Neural progenitor cell (in vitro differentiated cells): ENCODE measurements around the gene SNX30. TPM values are rescaled to one million over a fixed set of nuclear protein-coding genes. Genes with fewer than 3 reads are reported as not detected.

Source experiments
- DNase-seq: peaks from one replicate; pipeline ENCODE4 v3.0.0-alpha.2; 2016; ENCODE audit warnings: low spot score
- H2AFZ ChIP-seq: fragments of 200-600 bp; sonication (generic); replicated peaks from 2 replicates; pipeline ENCODE4 v1.6.1; 2016; ENCODE audit warnings: antibody characterized with exemption
- H3F3A ChIP-seq: fragments of 200-600 bp; sonication (generic); 2 replicates; pipeline ENCODE4 v1.6.1; 2016; ENCODE audit warnings: antibody characterized with exemption, low read depth
- H3K27ac ChIP-seq: fragments of 200-600 bp; sonication (generic); 2 replicates; pipeline ENCODE4 v1.5.1; 2016; ENCODE audit warnings: mild to moderate bottlenecking
- H3K27me3 ChIP-seq: fragments of 200-600 bp; sonication (generic); 2 replicates; pipeline ENCODE4 v1.6.1; 2016; ENCODE audit warnings: mild to moderate bottlenecking, moderate library complexity
- H3K36me3 ChIP-seq: fragments of 200-600 bp; sonication (generic); 2 replicates; pipeline ENCODE4 v1.5.1; 2016
- H3K4me1 ChIP-seq: fragments of 200-600 bp; sonication (generic); 2 replicates; pipeline ENCODE4 v1.6.1; 2016; ENCODE audit warnings: mixed run types
- H3K4me2 ChIP-seq: fragments of 200-600 bp; sonication (generic); 2 replicates; pipeline ENCODE4 v1.6.1; 2016
- H3K4me3 ChIP-seq: fragments of 200-600 bp; sonication (generic); 2 replicates; pipeline ENCODE4 v1.5.1; 2016
- H3K79me2 ChIP-seq: fragments of 200-600 bp; sonication (generic); 2 replicates; pipeline ENCODE4 v1.6.1; 2016; ENCODE audit warnings: low read depth
- H3K9ac ChIP-seq: fragments of 200-600 bp; sonication (generic); 2 replicates; pipeline ENCODE4 v1.6.1; 2016
- H3K9me3 ChIP-seq: fragments of 200-600 bp; sonication (generic); 2 replicates; pipeline ENCODE4 v1.5.1; 2016; ENCODE audit warnings: low read depth
- H4K20me1 ChIP-seq: fragments of 200-600 bp; sonication (generic); 2 replicates; pipeline ENCODE4 v1.6.1; 2016; ENCODE audit warnings: low read depth
- H3K27ac Mint-ChIP-seq: 3 replicates; pipeline ENCODE4 v1.8.0; 2021; ENCODE audit warnings: mixed read lengths
- H3K27me3 Mint-ChIP-seq: 2 replicates; pipeline ENCODE4 v1.8.0; 2022; ENCODE audit warnings: low read depth, mild to moderate bottlenecking, inconsistent platforms, moderate library complexity, mixed read lengths; ENCODE audit not compliant: insufficient read depth
- H3K36me3 Mint-ChIP-seq: 3 replicates; pipeline ENCODE4 v1.8.0; 2021; ENCODE audit warnings: mixed read lengths
- H3K4me1 Mint-ChIP-seq: 3 replicates; pipeline ENCODE4 v1.8.0; 2021; ENCODE audit warnings: mixed read lengths
- H3K4me3 Mint-ChIP-seq: 3 replicates; pipeline ENCODE4 v1.8.0; 2021; ENCODE audit warnings: mild to moderate bottlenecking, moderate library complexity, mixed read lengths
- H3K9me3 Mint-ChIP-seq: 3 replicates; pipeline ENCODE4 v1.8.0; 2020; ENCODE audit warnings: mixed read lengths
- EZH2 ChIP-seq: fragments of 200-600 bp; sonication (generic); IDR thresholded peaks from 2 replicates; pipeline ENCODE4 v1.6.1; 2017; ENCODE audit warnings: antibody characterized with exemption, mild to moderate bottlenecking, moderate library complexity
- EZH2phosphoT487 ChIP-seq: fragments of 200-600 bp; sonication (generic); IDR thresholded peaks from 2 replicates; pipeline ENCODE4 v1.6.1; 2017; ENCODE audit warnings: antibody characterized with exemption
- total RNA-seq: library from RNA; depleted of rRNA; stranded (reverse); fragments of >200 nt; gene quantifications from 2 replicates; pipeline ENCODE4 v1.2.3, GENCODE V29; 2015; ENCODE audit warnings: low replicate concordance
- TF ChIP-seq, protein P1 (sequence below): fragments of 200-600 bp; sonication (generic); IDR thresholded peaks from 2 replicates; pipeline ENCODE4 v1.5.1; 2017; ENCODE audit warnings: antibody characterized with exemption, mild to moderate bottlenecking

SNX30 gene
- total RNA-seq, 1 donor from 2014 or later: 19.9 TPM

DNA sequence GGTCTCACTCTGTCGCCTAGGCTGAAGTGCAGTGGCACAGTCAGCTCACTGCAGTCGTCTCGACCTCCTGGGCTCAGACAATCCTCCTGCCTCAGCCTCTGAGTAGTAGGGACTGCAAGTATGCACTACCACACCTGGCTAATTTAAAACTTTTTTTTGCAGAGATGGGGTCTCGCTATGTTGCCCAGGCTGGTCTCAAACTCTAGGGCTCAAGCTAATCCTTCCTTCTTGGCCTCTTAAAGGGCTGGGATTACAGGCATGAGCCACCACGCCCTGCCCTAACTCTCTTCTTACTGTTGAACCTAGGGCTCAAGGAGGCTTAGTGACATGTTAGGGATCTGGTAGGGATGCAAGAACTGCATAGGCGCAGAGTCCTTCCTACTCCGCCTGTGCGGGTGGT lies 65.3 kb downstream of the SNX30 start:
- H4K20me1 ChIP-seq: no peaks in the 10 kb centered on the region
- no peak overlapping the region for H3K4me3 ChIP-seq
- no peak for DNase-seq
- H3K36me3 ChIP-seq: no peaks in the 10 kb centered on the region
- H3K9me3 ChIP-seq: no peaks in the 10 kb centered on the region
- no peak overlapping the region for H3K27ac Mint-ChIP-seq
- H3K4me1 Mint-ChIP-seq: no peaks in the 10 kb centered on the region
- H3K4me3 Mint-ChIP-seq: no peak overlapping the region
- H3K27me3 ChIP-seq: no peaks in the 10 kb centered on the region
- no peak overlapping the region for H2AFZ ChIP-seq
- H3K9me3 Mint-ChIP-seq: no peaks in the 10 kb centered on the region
- TF ChIP-seq, protein P1, sequence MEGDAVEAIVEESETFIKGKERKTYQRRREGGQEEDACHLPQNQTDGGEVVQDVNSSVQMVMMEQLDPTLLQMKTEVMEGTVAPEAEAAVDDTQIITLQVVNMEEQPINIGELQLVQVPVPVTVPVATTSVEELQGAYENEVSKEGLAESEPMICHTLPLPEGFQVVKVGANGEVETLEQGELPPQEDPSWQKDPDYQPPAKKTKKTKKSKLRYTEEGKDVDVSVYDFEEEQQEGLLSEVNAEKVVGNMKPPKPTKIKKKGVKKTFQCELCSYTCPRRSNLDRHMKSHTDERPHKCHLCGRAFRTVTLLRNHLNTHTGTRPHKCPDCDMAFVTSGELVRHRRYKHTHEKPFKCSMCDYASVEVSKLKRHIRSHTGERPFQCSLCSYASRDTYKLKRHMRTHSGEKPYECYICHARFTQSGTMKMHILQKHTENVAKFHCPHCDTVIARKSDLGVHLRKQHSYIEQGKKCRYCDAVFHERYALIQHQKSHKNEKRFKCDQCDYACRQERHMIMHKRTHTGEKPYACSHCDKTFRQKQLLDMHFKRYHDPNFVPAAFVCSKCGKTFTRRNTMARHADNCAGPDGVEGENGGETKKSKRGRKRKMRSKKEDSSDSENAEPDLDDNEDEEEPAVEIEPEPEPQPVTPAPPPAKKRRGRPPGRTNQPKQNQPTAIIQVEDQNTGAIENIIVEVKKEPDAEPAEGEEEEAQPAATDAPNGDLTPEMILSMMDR: no peak
- no peak for TF ChIP-seq EZH2phosphoT487
- no peak for TF ChIP-seq EZH2
- H3K27me3 Mint-ChIP-seq: no peaks in the 10 kb centered on the region
- no peaks in the 10 kb centered on the region for H3K4me1 ChIP-seq
- no peaks in the 10 kb centered on the region for H3F3A ChIP-seq
- no peak overlapping the region for H3K9ac ChIP-seq
- H3K4me2 ChIP-seq: no peak overlapping the region
- no peak overlapping the region for H3K27ac ChIP-seq
- H3K79me2 ChIP-seq: no peaks in the 10 kb centered on the region
- H3K36me3 Mint-ChIP-seq: peaks cover 7% of the 10 kb centered on the region

GRCh38 chr9:112817860-112818203 lies 67.3 kb downstream of the SNX30 start:
- no peaks in the 10 kb centered on the region for H3F3A ChIP-seq
- Mint-ChIP-seq H3K4me1 (no peaks in the 10 kb centered on the region), H3K9me3 (no peaks in the 10 kb centered on the region), H3K4me3 (no peak overlapping the region), H3K36me3 (peaks cover 7% of the 10 kb centered on the region), H3K27me3 (no peaks in the 10 kb centered on the region), H3K27ac (no peak overlapping the region)
- TF ChIP-seq EZH2phosphoT487: no peak
- TF ChIP-seq EZH2: no peak
- TF ChIP-seq, protein P1: no peak
- H3K4me1 ChIP-seq: no peaks in the 10 kb centered on the region
- no peaks in the 10 kb centered on the region for H3K36me3 ChIP-seq
- H3K4me3 ChIP-seq: no peak overlapping the region
- H3K27me3 ChIP-seq: no peaks in the 10 kb centered on the region
- H3K79me2 ChIP-seq: no peaks in the 10 kb centered on the region
- H2AFZ ChIP-seq: no peak overlapping the region
- H3K9ac ChIP-seq: no peak overlapping the region
- no peaks in the 10 kb centered on the region for H4K20me1 ChIP-seq
- H3K9me3 ChIP-seq: no peaks in the 10 kb centered on the region
- no peak overlapping the region for H3K4me2 ChIP-seq
- H3K27ac ChIP-seq: no peak overlapping the region
- no peak for DNase-seq

DNA sequence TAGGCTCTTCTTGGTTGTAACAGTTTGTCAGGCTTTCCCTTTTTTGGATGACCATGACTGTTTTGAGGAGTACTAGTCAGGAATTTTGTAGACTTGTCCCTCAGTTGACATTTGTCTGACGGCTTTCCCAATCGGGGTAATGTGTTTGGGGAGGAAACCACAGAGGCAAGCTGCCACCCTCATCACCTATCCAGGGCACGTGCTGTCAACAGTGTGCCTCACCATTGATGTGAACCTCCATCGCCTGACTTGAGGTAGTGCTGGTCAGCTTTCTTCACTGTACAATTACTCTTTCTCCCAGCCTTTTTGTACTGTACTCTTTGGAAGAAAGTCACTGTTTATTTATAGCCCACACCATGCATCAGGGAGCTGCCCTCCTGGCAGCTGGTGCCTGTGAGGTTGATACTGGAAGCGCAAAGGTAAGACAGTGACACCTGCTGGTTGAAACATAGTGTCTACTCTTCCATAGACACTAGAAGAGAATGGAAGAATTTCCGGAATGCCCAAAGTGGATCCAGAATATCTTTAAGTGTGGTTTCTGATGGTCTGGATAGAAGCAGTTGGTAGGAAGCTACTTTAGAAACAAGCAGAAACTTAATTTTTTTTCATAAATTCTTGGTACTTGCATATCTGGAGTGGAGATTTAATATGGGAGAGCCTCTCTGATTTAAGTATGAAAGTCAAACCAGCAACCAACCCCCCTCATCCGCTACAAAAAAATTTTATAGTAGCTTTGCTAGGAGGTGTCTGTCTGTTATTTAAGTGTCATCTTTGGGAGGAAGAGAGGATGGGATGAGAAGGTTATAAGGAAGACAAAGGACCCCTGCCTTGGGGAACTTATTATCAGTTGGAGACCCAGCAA lies 69.3 kb downstream of the SNX30 start:
- Histone ChIP-seq H4K20me1 (no peaks in the 10 kb centered on the region), H3F3A (no peaks in the 10 kb centered on the region), H3K27me3 (no peaks in the 10 kb centered on the region), H3K9me3 (no peaks in the 10 kb centered on the region), H3K79me2 (no peaks in the 10 kb centered on the region), H3K36me3 (no peaks in the 10 kb centered on the region), H2AFZ (no peak overlapping the region), H3K9ac (no peak overlapping the region), H3K4me3 (no peak overlapping the region), H3K27ac (no peak overlapping the region), H3K4me2 (no peak overlapping the region), H3K4me1 (no peaks in the 10 kb centered on the region)
- DNase-seq: peak; percentile 76
- Mint-ChIP-seq H3K27ac (no peak overlapping the region), H3K4me1 (no peaks in the 10 kb centered on the region), H3K27me3 (no peaks in the 10 kb centered on the region), H3K36me3 (peaks cover 7% of the 10 kb centered on the region), H3K9me3 (no peaks in the 10 kb centered on the region), H3K4me3 (no peak overlapping the region)
- no peak for TF ChIP-seq EZH2
- TF ChIP-seq, protein P1: peak; percentile 82
- no peak for TF ChIP-seq EZH2phosphoT487
